ENCODE measurements around the gene CCDC57.
A peak's percentile ranks its signal among the peaks of the same experiment; 100 is the strongest.

CCDC57 gene

GRCh38 chr17:82217530-82218204 is 5.0 kb upstream of the CCDC57 start:
- Histone ChIP-seq H3K9ac (ENCODE audit: low read length) (no peak overlapping the region), H3K36me3 (replicated peaks; ENCODE audit: low read depth, low read length) (no peaks in the 10 kb centered on the region), H3K4me1 (ENCODE audit: low read length) (peaks cover 31% of the 10 kb centered on the region), H2AFZ (ENCODE audit: low read depth, low read length) (no peak overlapping the region), H3K4me2 (ENCODE audit: low read length) (no peak overlapping the region; the same call in 1 of the 2 replicates), H3K27ac (ENCODE audit: low read length) (peak overlapping the region; percentile 80; the same call in 1 of the 2 replicates), H3K27me3 (ENCODE audit: low read depth, low read length) (no peaks in the 10 kb centered on the region), H3K4me3 (ENCODE audit: low read length) (no peak overlapping the region), H3K9me3 (ENCODE audit: insufficient read depth, low read length) (no peaks in the 10 kb centered on the region), H4K20me1 (ENCODE audit: insufficient read depth, low read length) (no peaks in the 10 kb centered on the region), H3K79me2 (ENCODE audit: low read length) (0 out of 2 replicates have a peak, but pooled peaks cover 3% of the 10 kb centered on the region)
- TF ChIP-seq CTCF (IDR thresholded peaks at IDR 0.05; ENCODE audit: low read depth, low read length): no peak
- TF ChIP-seq EZH2phosphoT487 (IDR thresholded peaks at IDR 0.05; ENCODE audit: low read depth): no peak

- Histone ChIP-seq H4K20me1 (ENCODE audit: insufficient read depth, low read length) (no peaks in the 10 kb centered on the region), H3K4me3 (ENCODE audit: low read length) (peak overlapping the region; percentile 41; the same call in 1 of the 2 replicates), H3K9me3 (ENCODE audit: insufficient read depth, low read length) (no peaks in the 10 kb centered on the region), H3K27me3 (ENCODE audit: low read depth, low read length) (no peaks in the 10 kb centered on the region), H3K27ac (ENCODE audit: low read length) (peak overlapping the region; percentile 80), H3K9ac (ENCODE audit: low read length) (peak overlapping the region; percentile 58), H3K36me3 (replicated peaks; ENCODE audit: low read depth, low read length) (no peaks in the 10 kb centered on the region), H2AFZ (ENCODE audit: low read depth, low read length) (peak overlapping the region; percentile 54; the same call in 1 of the 2 replicates), H3K4me1 (ENCODE audit: low read length) (peaks cover 31% of the 10 kb centered on the region), H3K4me2 (ENCODE audit: low read length) (peak overlapping the region; percentile 66), H3K79me2 (ENCODE audit: low read length) (peaks cover 3% of the 10 kb centered on the region)
- no peak for TF ChIP-seq CTCF (IDR thresholded peaks at IDR 0.05; ENCODE audit: low read depth, low read length)
- TF ChIP-seq EZH2phosphoT487 (IDR thresholded peaks at IDR 0.05; ENCODE audit: low read depth): no peak
Measured at GRCh38 chr17:82217120-82217529, 4.5 kb upstream of the CCDC57 start.

- Histone ChIP-seq H3K79me2 (ENCODE audit: low read length) (peaks cover 9% of the 10 kb centered on the region), H3K27me3 (ENCODE audit: low read depth, low read length) (no peaks in the 10 kb centered on the region), H3K4me2 (ENCODE audit: low read length) (peak overlapping the region; percentile 66), H3K9ac (ENCODE audit: low read length) (peak overlapping the region; percentile 58), H3K4me1 (ENCODE audit: low read length) (peaks cover 35% of the 10 kb centered on the region), H2AFZ (ENCODE audit: low read depth, low read length) (peak overlapping the region; percentile 54), H3K27ac (ENCODE audit: low read length) (peak overlapping the region; percentile 80), H3K4me3 (ENCODE audit: low read length) (peak overlapping the region; percentile 41), H3K36me3 (replicated peaks; ENCODE audit: low read depth, low read length) (no peaks in the 10 kb centered on the region), H4K20me1 (ENCODE audit: insufficient read depth, low read length) (no peaks in the 10 kb centered on the region), H3K9me3 (ENCODE audit: insufficient read depth, low read length) (no peaks in the 10 kb centered on the region)
- 0 out of 2 replicates have a peak, but pooled peaks have one; percentile 22 for TF ChIP-seq CTCF (IDR thresholded peaks at IDR 0.05; ENCODE audit: low read depth, low read length)
- TF ChIP-seq EZH2phosphoT487 (IDR thresholded peaks at IDR 0.05; ENCODE audit: low read depth): no peak
Measured at GRCh38 chr17:82216301-82217119, 3.9 kb upstream of the CCDC57 start.

- Histone ChIP-seq H3K27ac (ENCODE audit: low read length) (peak overlapping the region; percentile 80), H3K9me3 (ENCODE audit: insufficient read depth, low read length) (no peaks in the 10 kb centered on the region), H3K4me2 (ENCODE audit: low read length) (peak overlapping the region; percentile 66), H2AFZ (ENCODE audit: low read depth, low read length) (no peak overlapping the region), H3K36me3 (replicated peaks; ENCODE audit: low read depth, low read length) (no peaks in the 10 kb centered on the region), H3K4me1 (ENCODE audit: low read length) (peaks cover 36% of the 10 kb centered on the region), H3K9ac (ENCODE audit: low read length) (peak overlapping the region; percentile 58), H3K4me3 (ENCODE audit: low read length) (peak overlapping the region; percentile 41), H3K79me2 (ENCODE audit: low read length) (peaks cover 14% of the 10 kb centered on the region), H4K20me1 (ENCODE audit: insufficient read depth, low read length) (no peaks in the 10 kb centered on the region), H3K27me3 (ENCODE audit: low read depth, low read length) (no peaks in the 10 kb centered on the region)
- TF ChIP-seq EZH2phosphoT487 (IDR thresholded peaks at IDR 0.05; ENCODE audit: low read depth) (no peak), CTCF (IDR thresholded peaks at IDR 0.05; ENCODE audit: low read depth, low read length) (no peak)
Measured at GRCh38 chr17:82215972-82216300, 3.3 kb upstream of the CCDC57 start.

Data from OCI-LY3 (cell line).